CD4-positive, alpha-beta T cell treated with Interleukin-6 for 4 hours (primary cell): ENCODE data around the gene RCAN3.

Experiments used
- DNase-seq: peaks from one replicate; pipeline ENCODE4 v3.0.0-alpha.2; 2020; ENCODE audit warnings: mixed read lengths

Gene RCAN3

GRCh38 chr1:24551960-24552571 is 49.4 kb downstream of the RCAN3 start:
- DNase-seq, result no peak

GRCh38 chr1:24553931-24554330 is 51.3 kb downstream of the RCAN3 start:
- DNase-seq, result no peak

GRCh38 chr1:24554714-24555113 is 52.1 kb downstream of the RCAN3 start:
- DNase-seq, result no peak

GRCh38 chr1:24555591-24556413 is 53.2 kb downstream of the RCAN3 start, which contains the start of gene NCMAP:
Gene NCMAP, plus strand, starts transcription at chr1:24556087. Its CDS starts 39,344 bp downstream, at chr1:24595431.
- DNase-seq, result peak; percentile 77

GRCh38 chr1:24556414-24556795 is 53.8 kb downstream of the RCAN3 start:
- DNase-seq, result no peak

GRCh38 chr1:24557220-24557619 is 54.6 kb downstream of the RCAN3 start:
- DNase-seq, result no peak

GRCh38 chr1:24557711-24558131 is 55.1 kb downstream of the RCAN3 start:
- no peak for DNase-seq

GRCh38 chr1:24558455-24558854 is 55.8 kb downstream of the RCAN3 start:
- DNase-seq, result no peak

GRCh38 chr1:24558902-24559791 is 56.5 kb downstream of the RCAN3 start:
- DNase-seq, result no peak

GRCh38 chr1:24560361-24560760 is 57.7 kb downstream of the RCAN3 start:
- no peak for DNase-seq

- no peak for DNase-seq
Measured at GRCh38 chr1:24562625-24563024, 60.0 kb downstream of the RCAN3 start.

- DNase-seq, result no peak
Measured at GRCh38 chr1:24564695-24565094, 62.1 kb downstream of the RCAN3 start.

GRCh38 chr1:24566236-24566867 is 63.7 kb downstream of the RCAN3 start:
- DNase-seq, result no peak

GRCh38 chr1:24567792-24568388 is 65.3 kb downstream of the RCAN3 start:
- peak; percentile 6 for DNase-seq

GRCh38 chr1:24568475-24568874 is 65.8 kb downstream of the RCAN3 start:
- no peak for DNase-seq

- DNase-seq, result no peak
Measured at GRCh38 chr1:24570265-24571125, 67.9 kb downstream of the RCAN3 start.

GRCh38 chr1:24572301-24572700 is 69.7 kb downstream of the RCAN3 start:
- DNase-seq, result no peak

GRCh38 chr1:24575905-24576587 is 73.4 kb downstream of the RCAN3 start:
- DNase-seq, result no peak

- no peak for DNase-seq
Measured at GRCh38 chr1:24578846-24579245, 76.2 kb downstream of the RCAN3 start.

- DNase-seq, result no peak
Measured at GRCh38 chr1:24580756-24581155, 78.1 kb downstream of the RCAN3 start.

- no peak for DNase-seq
Measured at GRCh38 chr1:24584171-24584647, 81.6 kb downstream of the RCAN3 start.
